Measurements from ENCODE around the gene E2F6.

DNA sequence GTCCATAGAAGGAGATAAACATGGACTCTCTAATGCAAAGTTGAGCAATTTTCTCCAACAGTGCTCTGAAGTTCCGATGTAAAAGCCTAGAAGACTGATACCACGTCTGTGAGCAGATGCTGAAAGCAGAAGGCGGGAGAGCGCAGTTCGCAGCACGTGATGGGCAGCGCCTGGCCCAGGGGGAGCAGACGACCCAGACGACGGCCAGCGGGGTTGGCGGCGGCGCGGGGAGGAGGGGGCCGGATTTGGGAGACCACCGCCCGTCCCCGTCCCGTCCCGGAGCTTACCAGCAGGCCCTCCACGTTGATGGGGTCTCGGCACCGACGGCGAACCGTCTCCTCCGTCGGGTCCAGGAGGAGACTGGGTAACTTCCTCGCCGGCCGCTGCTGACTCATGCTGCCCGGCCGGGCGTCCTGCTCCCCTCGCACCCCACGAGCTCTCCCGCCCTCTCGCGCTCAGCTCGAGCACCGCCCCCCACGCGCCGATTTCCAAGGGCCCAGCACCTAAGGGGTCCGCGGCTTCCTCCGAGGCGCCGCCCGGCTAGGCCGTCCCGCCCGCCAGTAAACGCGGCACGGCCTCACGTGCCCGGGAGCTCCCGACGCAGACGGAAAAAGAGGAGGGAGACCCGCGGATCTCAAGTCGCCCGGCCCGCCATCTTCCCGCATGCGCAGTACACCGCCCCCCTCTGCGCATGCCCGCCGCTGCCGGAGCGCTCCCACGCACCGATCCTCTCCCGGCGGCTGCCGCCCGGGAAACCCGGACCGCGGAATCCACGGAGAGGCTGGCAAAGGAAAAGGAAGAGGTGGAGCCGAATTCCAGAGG lies at the start of gene E2F6:
- peak; percentile 64 for TF ChIP-seq POLR2AphosphoS5 (IDR thresholded peaks at IDR 0.05)
- no peak for TF ChIP-seq CTCF (IDR thresholded peaks at IDR 0.05)
- TF ChIP-seq POLR2A (IDR thresholded peaks at IDR 0.05), result peak; percentile 49 to 68

All from gastroesophageal sphincter (tissue), 3 donors.